Measurements from ENCODE around the gene GANAB.
A peak's percentile ranks its signal among the peaks of the same experiment; 100 is the strongest.

Gene GANAB

DNA sequence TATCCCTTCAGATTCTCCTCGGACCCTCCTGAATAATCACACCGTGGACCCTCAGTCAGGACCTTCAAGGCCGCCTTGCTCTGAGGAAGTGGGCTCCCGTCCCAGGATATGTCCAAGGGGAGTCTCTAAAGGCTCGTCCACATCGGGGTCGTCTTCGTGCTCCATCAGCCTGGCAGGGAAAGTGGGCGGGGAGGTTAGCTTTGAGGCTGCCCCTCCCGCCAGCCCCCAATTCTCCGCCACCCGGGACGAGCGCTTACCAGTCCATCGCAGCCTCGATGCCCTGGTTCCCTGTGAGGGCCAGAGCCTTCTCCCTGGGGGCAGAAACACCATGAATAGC, 32.0 kb upstream of the GANAB start:
- Histone ChIP-seq H3K4me2 (ENCODE audit: low read depth, low read length) (peak overlapping the region; percentile 93), H3K79me2 (ENCODE audit: low read length) (peaks cover 44% of the 10 kb centered on the region), H4K20me1 (ENCODE audit: insufficient read depth, low read length) (no peaks in the 10 kb centered on the region), H3K36me3 (replicated peaks; ENCODE audit: insufficient read depth, low read length) (no peaks in the 10 kb centered on the region; the same call in none of the 2 replicates), H3K9ac (ENCODE audit: low read length) (peak overlapping the region; percentile 90), H3K27ac (ENCODE audit: low read length) (peak overlapping the region; percentile 47; the same call in 1 of the 2 replicates), H2AFZ (ENCODE audit: low read length) (peak overlapping the region; percentile 97), H3K9me3 (replicated peaks; ENCODE audit: insufficient read depth, low read length) (no peaks in the 10 kb centered on the region), H3K4me3 (ENCODE audit: low read length) (peak overlapping the region; percentile 98), H3F3A (ENCODE audit: insufficient read depth, low read length) (peaks cover 10% of the 10 kb centered on the region; the same call in 1 of the 2 replicates), H3K27me3 (replicated peaks; ENCODE audit: insufficient read depth, low read length) (no peaks in the 10 kb centered on the region), H3K9me2 (replicated peaks; ENCODE audit: insufficient read depth, low read length) (no peaks in the 10 kb centered on the region), H3K4me1 (ENCODE audit: low read length) (peaks cover 10% of the 10 kb centered on the region; the same call in 1 of the 2 replicates)
- TF ChIP-seq CTCF (IDR thresholded peaks at IDR 0.05; ENCODE audit: low read length) (no peak), EZH2phosphoT487 (IDR thresholded peaks at IDR 0.05; ENCODE audit: low read length) (no peak), EZH2 (optimal IDR thresholded peaks at IDR 0.05; ENCODE audit: low read depth, low read length) (no peak)
- DNase-seq: no peak

DNA sequence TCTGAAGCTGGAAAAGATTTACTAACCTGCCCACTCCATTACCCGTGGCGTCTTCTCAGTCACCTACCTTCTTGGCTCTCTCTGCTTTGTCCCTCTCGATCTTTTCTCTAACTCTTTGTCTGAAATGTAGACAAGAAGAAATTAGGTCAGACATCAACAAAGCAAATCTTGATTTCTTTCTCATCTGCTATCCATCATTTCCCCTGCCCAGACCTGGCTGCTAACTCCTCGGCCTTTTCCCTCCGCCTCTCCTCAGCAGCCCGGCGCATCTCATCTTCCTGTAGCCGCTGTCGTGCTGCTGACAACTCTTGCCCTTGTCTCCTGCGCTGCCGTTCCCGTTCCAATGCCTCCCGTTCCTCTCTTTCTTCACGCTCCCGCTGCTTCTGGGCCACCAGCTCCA, 31.3 kb upstream of the GANAB start:
- peak overlapping the region; percentile 90; the same call in 1 of the 2 replicates for H3K9ac ChIP-seq (ENCODE audit: low read length)

DNA sequence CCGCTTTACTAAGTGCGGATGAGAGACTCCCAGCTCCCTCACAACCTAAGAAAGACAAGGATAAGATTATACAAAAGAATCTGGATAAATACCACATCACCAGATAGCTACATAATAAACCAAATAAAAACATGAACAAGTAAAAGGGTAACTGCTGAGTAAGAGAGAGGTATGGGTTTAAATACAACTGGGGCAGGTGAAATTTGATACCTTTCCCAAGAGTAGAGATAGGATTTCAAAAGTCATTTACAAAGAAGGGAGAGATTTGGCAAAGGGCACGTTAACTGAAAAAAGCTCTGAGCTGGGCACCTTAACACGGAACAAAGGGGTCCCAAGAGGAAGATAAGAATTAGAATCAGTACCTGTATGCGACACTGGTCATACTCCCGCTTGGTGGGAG, 30.7 kb upstream of the GANAB start:
- 0 out of 2 replicates have a peak overlapping the region, but pooled peaks have one; percentile 93 for H3K4me2 ChIP-seq (ENCODE audit: low read depth, low read length)
- H3F3A ChIP-seq (ENCODE audit: insufficient read depth, low read length): peaks cover 17% of the 10 kb centered on the region; the same call in 1 of the 2 replicates
- DNase-seq: no peak
- H3K27me3 ChIP-seq (replicated peaks; ENCODE audit: insufficient read depth, low read length): no peaks in the 10 kb centered on the region
- no peaks in the 10 kb centered on the region for H3K9me3 ChIP-seq (replicated peaks; ENCODE audit: insufficient read depth, low read length)
- H3K4me1 ChIP-seq (ENCODE audit: low read length): peaks cover 18% of the 10 kb centered on the region
- no peaks in the 10 kb centered on the region for H4K20me1 ChIP-seq (ENCODE audit: insufficient read depth, low read length)
- H3K79me2 ChIP-seq (ENCODE audit: low read length): peaks cover 57% of the 10 kb centered on the region
- no peak overlapping the region for H2AFZ ChIP-seq (ENCODE audit: low read length)
- no peak overlapping the region for H3K9ac ChIP-seq (ENCODE audit: low read length)
- no peak overlapping the region for H3K4me3 ChIP-seq (ENCODE audit: low read length)
- no peak for TF ChIP-seq CTCF (IDR thresholded peaks at IDR 0.05; ENCODE audit: low read length)
- no peak for TF ChIP-seq EZH2phosphoT487 (IDR thresholded peaks at IDR 0.05; ENCODE audit: low read length)
- TF ChIP-seq EZH2 (optimal IDR thresholded peaks at IDR 0.05; ENCODE audit: low read depth, low read length): no peak
- no peaks in the 10 kb centered on the region for H3K9me2 ChIP-seq (replicated peaks; ENCODE audit: insufficient read depth, low read length)
- no peak overlapping the region for H3K27ac ChIP-seq (ENCODE audit: low read length)
- no peaks in the 10 kb centered on the region; the same call in none of the 2 replicates for H3K36me3 ChIP-seq (replicated peaks; ENCODE audit: insufficient read depth, low read length)

More for the DNA sequence above, 31.3 kb upstream of the GANAB start:
- peaks cover 13% of the 10 kb centered on the region; the same call in 1 of the 2 replicates for H3F3A ChIP-seq (ENCODE audit: insufficient read depth, low read length)
- H4K20me1 ChIP-seq (ENCODE audit: insufficient read depth, low read length): no peaks in the 10 kb centered on the region
- H3K9me3 ChIP-seq (replicated peaks; ENCODE audit: insufficient read depth, low read length): no peaks in the 10 kb centered on the region
- H3K4me3 ChIP-seq (ENCODE audit: low read length): peak overlapping the region; percentile 98
- H3K27ac ChIP-seq (ENCODE audit: low read length): no peak overlapping the region
- peaks cover 51% of the 10 kb centered on the region for H3K79me2 ChIP-seq (ENCODE audit: low read length)
- no peaks in the 10 kb centered on the region for H3K27me3 ChIP-seq (replicated peaks; ENCODE audit: insufficient read depth, low read length)
- no peaks in the 10 kb centered on the region; the same call in none of the 2 replicates for H3K36me3 ChIP-seq (replicated peaks; ENCODE audit: insufficient read depth, low read length)
- H3K4me2 ChIP-seq (ENCODE audit: low read depth, low read length): peak overlapping the region; percentile 93
- H2AFZ ChIP-seq (ENCODE audit: low read length): no peak overlapping the region
- DNase-seq: no peak
- TF ChIP-seq EZH2 (optimal IDR thresholded peaks at IDR 0.05; ENCODE audit: low read depth, low read length): no peak
- TF ChIP-seq CTCF (IDR thresholded peaks at IDR 0.05; ENCODE audit: low read length): no peak
- no peak for TF ChIP-seq EZH2phosphoT487 (IDR thresholded peaks at IDR 0.05; ENCODE audit: low read length)
- peaks cover 16% of the 10 kb centered on the region for H3K4me1 ChIP-seq (ENCODE audit: low read length)
- no peaks in the 10 kb centered on the region for H3K9me2 ChIP-seq (replicated peaks; ENCODE audit: insufficient read depth, low read length)
